GM19023 (cell line): ENCODE data around the gene CBX2.

ENCODE experiments used
- ATAC-seq: cut with Tn5 transposase; IDR thresholded peaks from one replicate; pipeline ENCODE4 v1.9.1; 2021; ENCODE audit warnings: mild to moderate bottlenecking, moderate library complexity; ENCODE audit not compliant: unreplicated experiment

Gene CBX2

DNA sequence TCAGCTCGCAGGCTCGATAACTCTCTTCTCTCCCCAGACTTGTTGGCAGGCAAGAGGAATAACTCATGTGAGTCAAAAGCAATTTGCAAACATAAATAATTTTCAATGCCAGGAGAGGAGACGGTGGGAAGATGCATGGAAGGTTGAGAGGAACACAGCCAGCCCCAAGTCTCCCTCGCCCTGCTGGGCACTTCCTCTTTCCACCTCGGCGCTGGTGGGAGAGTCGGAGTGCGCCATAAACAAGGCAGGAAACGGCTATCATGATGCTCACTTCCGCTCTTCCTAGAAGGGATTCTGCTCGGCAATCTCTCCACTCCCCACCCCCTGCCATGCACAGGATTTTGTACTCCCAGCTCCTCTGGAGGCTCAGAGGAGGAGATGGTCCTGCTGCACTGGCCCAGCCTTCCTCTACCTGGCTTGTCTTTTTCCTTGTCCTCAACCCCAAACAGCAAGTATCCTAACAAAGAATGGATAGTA lies 48.3 kb downstream of the CBX2 start:
- no peak for ATAC-seq

DNA sequence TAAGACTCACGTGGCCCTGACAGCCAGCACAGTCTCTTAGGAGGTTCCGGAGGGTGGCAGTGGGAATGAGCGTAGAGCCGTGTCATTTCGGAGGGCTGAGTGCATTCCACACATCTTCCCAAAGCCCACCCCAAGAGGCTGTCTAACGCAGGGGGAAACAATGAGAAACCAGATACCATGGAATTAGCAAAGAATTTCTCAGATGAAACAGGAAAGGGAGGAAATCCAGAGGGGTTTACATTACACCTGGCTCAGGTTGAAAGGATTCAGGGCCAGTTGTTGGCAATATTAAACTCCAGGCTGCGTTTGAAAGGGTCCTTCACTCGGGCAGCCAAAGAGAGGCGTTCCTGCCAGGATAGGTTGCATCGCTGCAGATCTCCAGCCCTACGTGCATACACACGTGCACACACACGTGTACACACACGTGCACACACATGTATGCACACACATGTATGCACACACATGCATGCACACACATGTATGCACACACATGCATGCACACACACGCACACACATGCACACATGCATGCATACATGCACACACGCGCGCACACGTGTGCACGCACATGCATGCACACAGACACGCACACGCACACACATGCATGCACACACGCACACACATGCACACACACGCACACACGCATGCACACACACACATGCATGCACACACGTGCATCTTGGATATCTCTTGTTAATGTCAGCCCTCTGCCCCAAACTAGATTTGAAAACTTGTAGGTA lies 49.1 kb downstream of the CBX2 start:
- ATAC-seq: no peak

- no peak for ATAC-seq
These were observed 51.1 kb downstream of the CBX2 start for GRCh38 chr17:79829004-79829403.

DNA sequence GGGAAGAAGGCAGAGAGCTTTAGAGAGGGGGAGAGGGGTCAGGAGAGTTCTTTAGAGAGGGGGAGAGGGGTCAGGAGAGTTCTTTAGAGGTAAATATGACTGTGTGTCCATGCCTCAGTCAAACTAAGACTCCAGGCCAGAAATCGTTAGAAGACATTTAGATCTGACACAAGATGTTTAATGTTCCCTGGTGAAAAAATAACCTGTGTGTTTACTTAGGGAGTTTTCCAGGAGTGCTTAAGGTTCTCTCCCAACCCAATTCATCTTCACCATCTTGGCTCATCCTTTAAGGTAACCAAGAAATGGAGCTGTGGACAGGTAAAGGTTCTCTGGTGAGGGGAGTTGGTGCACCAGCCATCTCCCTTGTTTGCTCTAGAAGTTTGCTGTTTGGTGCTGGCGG lies 51.5 kb downstream of the CBX2 start:
- no peak for ATAC-seq

DNA sequence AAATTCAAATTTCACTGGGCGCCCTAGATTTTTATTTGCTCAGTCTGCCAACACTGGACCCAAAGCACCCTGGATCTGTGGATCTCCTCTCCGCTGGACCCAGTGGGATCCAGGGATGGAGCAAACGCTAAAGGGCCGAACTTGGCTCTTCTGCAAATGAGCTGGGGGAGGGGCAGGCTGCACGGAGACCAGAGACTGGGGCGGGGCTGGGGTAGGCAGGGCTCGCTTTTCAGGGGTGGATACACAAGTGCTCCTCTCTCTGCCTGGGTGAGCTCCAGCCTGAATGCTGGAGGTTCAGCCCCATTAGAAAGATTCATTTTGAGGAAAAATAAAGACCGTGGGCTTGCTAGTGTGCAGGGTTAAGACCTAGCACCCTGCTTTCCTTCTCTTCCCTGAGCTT lies 52.4 kb downstream of the CBX2 start:
- no peak for ATAC-seq

DNA sequence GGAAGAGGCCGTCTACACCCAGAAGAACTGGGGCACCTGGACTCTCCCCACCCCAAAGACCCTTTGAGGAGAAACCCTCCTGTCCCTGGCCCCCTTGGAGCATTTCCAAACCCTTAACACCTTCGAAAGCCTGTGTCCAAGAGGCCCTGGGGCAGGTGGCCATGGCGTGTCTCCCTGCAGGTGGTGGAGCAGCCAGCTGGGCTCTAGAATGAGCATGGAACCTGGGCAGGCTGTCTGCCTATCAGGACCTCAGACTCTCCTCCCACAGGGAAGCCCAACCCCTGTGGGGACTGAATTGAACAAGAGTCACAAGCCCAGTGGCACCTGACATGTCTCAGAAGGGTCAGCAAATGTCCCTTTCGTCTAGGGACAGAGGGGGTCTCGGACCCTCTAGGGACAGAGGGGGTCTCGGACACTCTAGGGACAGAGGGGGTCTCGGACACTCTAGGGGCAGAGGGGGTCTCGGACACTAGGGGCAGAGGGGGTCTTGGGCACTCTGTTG lies 52.9 kb downstream of the CBX2 start:
- no peak for ATAC-seq

DNA sequence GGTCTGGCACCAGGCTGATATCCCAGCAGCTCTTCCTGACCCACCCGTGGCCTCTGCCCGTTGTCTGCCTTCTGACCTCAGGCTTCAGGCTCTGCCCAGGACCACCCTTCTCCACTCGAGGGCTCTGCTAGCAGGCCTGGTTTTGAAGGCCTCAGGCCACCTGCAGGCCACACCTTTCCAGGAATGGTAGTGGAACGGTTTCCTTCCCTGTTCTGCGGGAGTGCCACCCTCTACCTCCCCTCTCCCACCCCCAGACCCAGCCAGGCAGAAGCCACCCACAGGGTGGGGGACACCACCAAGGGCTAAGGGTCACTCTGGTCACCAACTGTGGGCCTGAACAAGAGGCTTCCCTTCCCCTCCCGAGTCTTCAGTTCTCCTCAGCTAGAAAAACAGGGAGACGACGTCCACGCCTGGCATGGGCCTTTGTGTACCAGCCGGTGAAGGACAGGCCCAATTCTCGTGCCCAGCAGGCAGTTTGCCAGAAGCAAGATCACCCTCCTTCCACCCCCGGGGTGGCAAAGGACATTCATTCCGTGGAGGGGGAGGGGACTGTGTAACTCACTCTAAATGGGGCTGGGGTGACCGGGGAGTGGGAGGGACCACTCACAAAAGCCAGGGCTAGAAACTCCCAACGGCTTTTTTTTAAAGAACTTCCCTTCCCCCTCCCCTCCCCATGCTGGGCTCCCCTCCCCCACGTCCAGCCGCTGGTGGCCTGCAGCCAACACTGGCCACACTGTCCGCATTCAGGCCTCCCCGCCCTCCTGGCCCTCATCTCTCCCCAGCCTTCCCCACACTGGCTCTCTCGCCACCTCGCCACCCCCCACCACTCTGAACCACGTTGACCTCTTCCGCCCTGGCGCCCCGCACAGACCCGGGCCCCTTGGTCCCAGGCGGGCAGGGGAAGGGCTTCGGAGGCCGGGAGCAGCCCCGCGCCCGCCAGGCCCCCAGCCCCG lies 53.6 kb downstream of the CBX2 start:
- ATAC-seq: no peak

DNA sequence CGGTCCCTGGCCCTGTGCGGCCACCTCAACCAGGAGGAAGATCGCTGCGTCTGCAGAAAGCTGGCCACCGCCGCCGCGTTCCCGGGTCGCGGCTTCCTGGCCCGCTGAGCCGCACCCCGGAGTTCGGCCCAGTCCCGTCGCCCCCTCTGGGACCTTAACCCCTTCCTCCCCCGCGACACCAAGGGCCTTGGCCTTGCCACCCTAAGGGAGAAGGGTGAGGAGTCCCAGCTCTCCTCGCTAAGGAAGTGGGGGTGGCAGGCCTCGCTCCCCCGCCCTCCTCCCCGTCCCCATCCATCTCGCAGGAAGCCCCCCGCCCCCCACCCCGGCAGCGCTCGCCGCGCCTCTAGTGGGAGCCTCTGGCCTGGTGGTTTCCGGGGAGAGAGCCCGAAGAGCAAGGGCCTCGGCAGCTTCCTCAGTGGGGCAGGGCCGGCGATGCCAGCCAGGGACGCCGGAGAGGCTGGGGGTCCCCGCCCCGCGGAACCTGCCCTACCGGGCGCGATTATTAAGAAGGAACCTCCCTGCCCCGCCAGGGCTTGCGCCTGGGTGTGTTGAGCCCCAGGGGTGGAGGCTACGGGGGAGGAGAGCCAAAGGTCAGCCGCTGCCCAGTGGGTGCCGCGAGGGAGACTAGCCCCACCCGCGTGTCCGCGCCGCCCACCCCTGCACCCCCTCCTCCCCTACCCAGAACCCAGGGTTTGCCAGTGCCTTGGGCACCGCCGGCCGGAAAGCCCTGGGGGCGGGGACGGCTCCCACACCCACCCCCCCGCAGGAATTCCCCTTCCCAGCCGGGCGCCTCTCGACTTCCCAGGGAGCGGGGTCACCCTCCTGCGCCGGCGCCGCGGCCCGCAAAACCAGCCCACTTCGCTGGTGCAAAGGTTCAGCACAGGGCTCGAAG lies 54.5 kb downstream of the CBX2 start:
- no peak for ATAC-seq

DNA sequence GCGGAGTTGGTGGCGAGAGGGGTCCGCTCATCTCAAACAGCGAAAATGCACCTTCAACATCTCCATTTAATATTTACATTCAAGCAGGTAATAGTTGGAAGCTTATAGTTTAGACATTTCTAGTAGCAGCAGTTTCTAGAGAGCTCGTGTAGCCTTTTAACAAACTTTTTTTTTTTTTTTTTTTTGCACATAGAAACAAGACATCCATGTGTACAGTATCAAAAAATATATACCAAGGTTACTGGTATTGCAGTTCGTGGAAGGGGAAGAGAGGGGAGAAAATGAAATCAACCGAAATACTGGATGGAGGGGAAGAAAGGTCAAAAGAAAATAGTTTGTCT lies 55.1 kb downstream of the CBX2 start:
- no peak for ATAC-seq

DNA sequence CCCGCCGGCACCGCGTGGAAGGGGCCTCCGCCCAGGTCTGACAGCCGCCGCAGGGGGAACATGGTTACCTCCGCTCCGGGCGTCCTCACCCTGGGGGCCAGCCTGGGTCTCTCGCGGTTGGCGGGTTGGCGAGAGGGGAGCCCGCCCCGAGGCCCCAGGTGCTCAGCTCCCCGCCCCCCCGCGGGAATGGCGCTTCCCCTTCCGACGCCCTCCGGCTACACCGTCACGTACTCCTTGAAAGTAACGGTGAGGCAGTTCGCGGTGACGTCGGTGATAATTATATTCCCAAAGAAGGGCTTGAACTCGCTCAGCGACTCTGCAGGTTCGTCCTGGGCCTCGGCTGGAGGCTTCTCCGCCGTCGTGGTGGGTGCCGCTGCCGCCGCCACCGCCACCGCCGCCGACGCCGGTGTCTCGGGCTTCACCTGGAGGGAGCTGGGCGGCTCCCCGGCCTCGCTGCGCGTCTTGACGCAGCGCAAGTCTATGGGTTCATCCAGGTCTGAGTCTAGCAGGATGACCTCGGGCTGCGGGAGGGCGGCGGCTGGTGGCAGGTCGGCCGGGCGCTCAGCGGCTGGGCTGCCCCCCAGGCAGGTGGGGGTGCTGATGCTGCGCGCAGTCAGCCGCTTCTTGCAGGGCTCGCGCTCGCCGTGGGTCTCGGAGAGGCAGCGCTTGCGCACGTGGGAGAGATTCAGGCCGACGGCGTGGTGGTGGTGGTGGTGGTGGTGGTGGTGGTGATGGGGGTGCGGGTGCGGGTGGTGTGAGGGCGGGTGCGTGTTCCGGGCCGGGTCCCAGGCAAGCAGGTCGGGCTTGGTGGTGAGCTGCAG lies 56.0 kb downstream of the CBX2 start:
- ATAC-seq: no peak

- no peak for ATAC-seq
These were observed 56.9 kb downstream of the CBX2 start for GRCh38 chr17:79834565-79835469.

GRCh38 chr17:79835470-79835899 lies 57.5 kb downstream of the CBX2 start:
- ATAC-seq: no peak

- ATAC-seq: no peak
These were observed 58.1 kb downstream of the CBX2 start for GRCh38 chr17:79835953-79836509.

DNA sequence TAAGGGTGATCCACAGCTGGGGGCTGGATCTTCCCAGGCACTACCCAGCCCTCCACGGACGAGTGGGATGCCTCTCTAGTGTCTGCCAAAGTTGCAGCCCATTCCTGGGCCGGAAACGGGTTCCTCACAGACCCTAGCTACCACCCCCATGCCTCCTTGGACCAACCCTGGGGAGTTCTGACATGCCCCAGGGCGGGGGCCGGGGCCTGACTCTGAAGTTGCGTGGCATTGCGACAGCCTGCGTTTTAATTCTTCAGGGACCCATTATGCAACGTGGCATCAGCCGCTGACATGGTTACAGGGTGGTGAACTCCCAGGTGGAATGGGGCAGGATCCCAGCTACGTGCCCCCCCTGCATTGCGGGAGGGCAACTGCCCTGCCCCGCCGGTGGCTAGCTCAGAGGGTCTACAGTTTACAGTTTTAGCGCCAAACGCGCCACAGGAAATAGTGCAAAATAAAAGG lies 58.6 kb downstream of the CBX2 start:
- no peak for ATAC-seq

DNA sequence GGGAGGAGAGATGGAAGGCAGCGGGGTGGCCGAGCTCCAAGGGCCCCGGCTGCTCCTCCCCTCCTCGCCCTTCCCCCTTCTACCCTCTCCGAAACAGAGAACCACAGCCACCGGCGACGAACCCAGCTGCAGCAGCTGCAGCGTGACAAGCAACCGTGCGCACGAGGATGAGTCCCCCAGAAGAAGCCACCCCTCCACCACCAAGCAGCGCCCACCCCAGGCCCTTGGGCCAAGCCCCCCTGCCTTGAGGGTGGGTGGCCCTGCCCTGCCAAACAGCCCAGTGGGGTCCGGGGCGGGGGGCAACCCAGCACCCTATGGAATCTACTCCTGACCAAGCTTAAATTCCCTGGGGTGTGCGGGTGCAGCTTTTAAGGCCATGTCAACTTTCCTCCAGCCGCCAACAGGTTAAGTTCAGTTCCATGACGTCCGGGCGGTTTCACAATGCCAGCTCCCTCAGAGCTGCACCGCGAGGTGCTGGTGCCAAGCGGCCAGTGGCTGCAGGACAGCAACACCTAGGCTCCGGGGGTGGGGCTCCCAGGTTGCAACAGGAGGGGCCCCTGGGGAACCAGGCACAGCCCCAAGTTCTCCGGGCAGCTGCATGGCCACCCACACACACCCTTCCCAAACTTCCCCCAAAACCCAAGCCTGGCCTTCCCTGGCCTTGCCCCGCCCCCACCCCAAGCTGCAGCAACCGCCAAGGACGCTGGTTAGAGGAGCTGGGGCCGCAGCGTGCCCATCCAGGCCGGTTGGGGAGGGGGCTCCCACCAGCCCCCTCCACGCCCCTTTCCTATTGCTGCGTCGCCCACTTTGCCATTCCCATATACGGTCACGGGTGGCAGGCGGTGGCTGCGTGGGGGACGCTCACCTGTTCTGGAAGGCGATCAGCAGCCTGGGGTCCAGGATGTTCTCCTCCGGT lies 59.3 kb downstream of the CBX2 start:
- ATAC-seq: no peak
